NCI-H1092 treated with DMSO at 0.1 percent for 48 hours (cell line): ENCODE results near the gene XPR1.

Experiments used
- DNase-seq: peaks from one replicate; lab custom pipeline; 2025; lab: John Stamatoyannopoulos, UW

The XPR1 gene

GRCh38 chr1:180631766-180632325 is at the start of gene XPR1:
Gene XPR1 (plus strand): TSS chr1:180632022. CDS start chr1:180632202, 180 bp downstream.
- DNase-seq: peak; percentile 99

GRCh38 chr1:180584869-180585268 is 47.0 kb upstream of the XPR1 start:
- DNase-seq: no peak

GRCh38 chr1:180585994-180586359 is 45.8 kb upstream of the XPR1 start:
- DNase-seq: no peak

GRCh38 chr1:180586671-180587155 is 45.1 kb upstream of the XPR1 start:
- peak; percentile 99 for DNase-seq

GRCh38 chr1:180588121-180588520 is 43.7 kb upstream of the XPR1 start:
- no peak for DNase-seq

- no peak for DNase-seq
Observed at GRCh38 chr1:180590889-180591288, 40.9 kb upstream of the XPR1 start.

GRCh38 chr1:180593382-180593781 is 38.4 kb upstream of the XPR1 start:
- no peak for DNase-seq

GRCh38 chr1:180594723-180595122 is 37.1 kb upstream of the XPR1 start:
- DNase-seq: peak; percentile 54

GRCh38 chr1:180595966-180596365 is 35.9 kb upstream of the XPR1 start:
- DNase-seq: no peak

- DNase-seq: no peak
Observed at GRCh38 chr1:180597520-180597919, 34.3 kb upstream of the XPR1 start.

- DNase-seq: no peak
Observed at GRCh38 chr1:180598333-180598974, 33.4 kb upstream of the XPR1 start.

- DNase-seq: no peak
Observed at GRCh38 chr1:180600343-180600742, 31.5 kb upstream of the XPR1 start.

- DNase-seq: no peak
Observed at GRCh38 chr1:180601512-180601911, 30.3 kb upstream of the XPR1 start.

GRCh38 chr1:180603223-180603849 is 28.5 kb upstream of the XPR1 start:
- DNase-seq: no peak

GRCh38 chr1:180603850-180604226 is 28.0 kb upstream of the XPR1 start:
- no peak for DNase-seq

GRCh38 chr1:180606155-180606554 is 25.7 kb upstream of the XPR1 start:
- no peak for DNase-seq

- no peak for DNase-seq
Observed at GRCh38 chr1:180609643-180610555, 21.9 kb upstream of the XPR1 start.

- DNase-seq: no peak
Observed at GRCh38 chr1:180610556-180611015, 21.2 kb upstream of the XPR1 start.

GRCh38 chr1:180611016-180611930 is 20.5 kb upstream of the XPR1 start:
- no peak for DNase-seq

- DNase-seq: no peak
Observed at GRCh38 chr1:180612632-180613031, 19.2 kb upstream of the XPR1 start.

GRCh38 chr1:180614730-180615129 is 17.1 kb upstream of the XPR1 start:
- DNase-seq: no peak
